ENCODE measurements around the gene CEP104.

Gene CEP104

DNA sequence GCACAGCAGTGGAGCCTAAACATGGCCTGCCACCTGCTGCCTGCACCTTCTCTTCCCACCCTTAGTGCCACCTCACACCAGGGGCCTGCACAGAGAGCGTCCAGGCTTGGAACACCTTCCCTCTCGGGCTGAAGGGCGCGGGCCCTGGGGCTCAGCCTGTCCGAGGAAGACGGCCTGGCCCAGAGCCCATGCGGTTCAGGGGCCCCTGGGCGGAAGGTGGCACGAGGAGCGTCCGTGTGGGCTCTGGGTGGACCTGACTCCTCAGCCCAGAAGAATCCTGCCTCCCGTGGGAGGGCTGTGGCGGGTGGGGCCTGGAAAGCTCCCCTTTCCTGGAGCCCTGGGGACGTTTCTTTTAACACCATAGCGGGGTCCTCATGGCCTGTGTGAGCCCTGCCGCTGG, 19.7 kb upstream of the CEP104 start:
- no peak overlapping the region for H3K4me3 ChIP-seq (ENCODE audit: low read depth, low read length)
- no peak for DNase-seq (ENCODE audit: low read depth)
- in situ Hi-C loops (cut with HindIII; ENCODE audit: low sequenced_read_pairs) = no loop called here
- TF ChIP-seq, protein P1, sequence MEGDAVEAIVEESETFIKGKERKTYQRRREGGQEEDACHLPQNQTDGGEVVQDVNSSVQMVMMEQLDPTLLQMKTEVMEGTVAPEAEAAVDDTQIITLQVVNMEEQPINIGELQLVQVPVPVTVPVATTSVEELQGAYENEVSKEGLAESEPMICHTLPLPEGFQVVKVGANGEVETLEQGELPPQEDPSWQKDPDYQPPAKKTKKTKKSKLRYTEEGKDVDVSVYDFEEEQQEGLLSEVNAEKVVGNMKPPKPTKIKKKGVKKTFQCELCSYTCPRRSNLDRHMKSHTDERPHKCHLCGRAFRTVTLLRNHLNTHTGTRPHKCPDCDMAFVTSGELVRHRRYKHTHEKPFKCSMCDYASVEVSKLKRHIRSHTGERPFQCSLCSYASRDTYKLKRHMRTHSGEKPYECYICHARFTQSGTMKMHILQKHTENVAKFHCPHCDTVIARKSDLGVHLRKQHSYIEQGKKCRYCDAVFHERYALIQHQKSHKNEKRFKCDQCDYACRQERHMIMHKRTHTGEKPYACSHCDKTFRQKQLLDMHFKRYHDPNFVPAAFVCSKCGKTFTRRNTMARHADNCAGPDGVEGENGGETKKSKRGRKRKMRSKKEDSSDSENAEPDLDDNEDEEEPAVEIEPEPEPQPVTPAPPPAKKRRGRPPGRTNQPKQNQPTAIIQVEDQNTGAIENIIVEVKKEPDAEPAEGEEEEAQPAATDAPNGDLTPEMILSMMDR (IDR thresholded peaks at IDR 0.05; ENCODE audit: low read depth, low read length, missing control alignments) = no peak

DNA sequence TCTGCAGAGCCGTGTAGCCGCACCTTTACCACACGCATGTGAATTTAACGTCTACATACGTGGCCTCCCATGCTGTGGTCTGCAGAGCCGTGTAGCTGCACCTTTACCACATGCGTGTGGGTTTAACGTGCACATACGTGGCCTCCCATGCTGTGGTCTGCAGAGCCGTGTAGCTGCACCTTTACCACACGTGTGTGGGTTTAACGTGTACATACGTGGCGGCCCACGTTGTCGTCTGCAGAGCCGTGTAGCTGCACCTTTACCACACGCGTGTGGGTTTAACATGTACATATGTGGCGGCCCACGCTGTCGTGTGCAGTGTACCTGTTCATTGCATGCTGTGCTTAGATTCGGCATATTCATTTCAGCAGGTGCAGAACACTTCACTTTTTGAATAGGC, 17.7 kb upstream of the CEP104 start:
- no peak overlapping the region for H3K4me3 ChIP-seq (ENCODE audit: low read depth, low read length)
- DNase-seq (ENCODE audit: low read depth) = no peak
- in situ Hi-C loops (cut with HindIII; ENCODE audit: low sequenced_read_pairs) = no loop called here
- TF ChIP-seq, protein P1 (IDR thresholded peaks at IDR 0.05; ENCODE audit: low read depth, low read length, missing control alignments) = no peak

DNA sequence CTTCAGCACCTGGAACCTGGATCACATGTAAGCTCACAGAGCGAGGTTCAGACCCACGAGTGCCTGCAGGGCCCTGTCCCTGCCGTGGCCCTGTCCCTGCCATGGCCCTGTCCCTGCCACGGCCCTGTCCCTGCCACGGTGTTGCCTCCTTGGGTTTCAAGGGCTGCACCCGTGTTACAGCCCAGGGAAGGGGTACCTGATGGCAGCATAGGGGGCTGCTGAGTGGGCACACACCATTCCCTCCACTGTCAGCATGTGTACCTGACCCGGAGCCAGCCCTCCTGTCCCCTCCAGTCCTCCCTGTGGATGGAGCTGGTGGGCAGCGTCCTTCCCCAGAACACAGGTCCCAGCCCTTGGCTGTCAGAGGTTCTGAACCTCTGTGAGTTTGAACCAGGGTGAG, 15.5 kb upstream of the CEP104 start:
- in situ Hi-C loops (cut with HindIII; ENCODE audit: low sequenced_read_pairs) = no loop called here
- no peak overlapping the region for H3K4me3 ChIP-seq (ENCODE audit: low read depth, low read length)
- no peak for DNase-seq (ENCODE audit: low read depth)
- TF ChIP-seq, protein P1 (IDR thresholded peaks at IDR 0.05; ENCODE audit: low read depth, low read length, missing control alignments) = no peak

DNA sequence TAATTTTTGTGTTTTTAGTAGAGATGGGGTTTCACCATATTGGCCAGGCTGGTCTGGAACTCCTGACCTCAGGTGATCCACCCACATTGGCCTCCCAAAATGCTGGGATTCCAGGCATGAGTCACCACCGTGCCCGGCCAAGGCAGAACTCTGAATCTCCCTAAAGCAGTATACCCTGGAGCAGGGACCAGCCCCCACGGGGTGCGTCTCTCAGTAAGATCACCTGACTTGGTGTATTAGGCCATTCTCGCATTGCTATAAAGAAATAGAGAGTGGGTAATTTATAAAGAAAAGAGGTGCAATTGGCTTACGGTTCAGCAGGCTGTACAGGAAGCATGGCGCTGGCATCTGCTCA, 14.4 kb upstream of the CEP104 start:
- in situ Hi-C loops (cut with HindIII; ENCODE audit: low sequenced_read_pairs) = no loop called here
- TF ChIP-seq, protein P1 (IDR thresholded peaks at IDR 0.05; ENCODE audit: low read depth, low read length, missing control alignments) = no peak
- DNase-seq (ENCODE audit: low read depth) = no peak
- H3K4me3 ChIP-seq (ENCODE audit: low read depth, low read length) = no peak overlapping the region

DNA sequence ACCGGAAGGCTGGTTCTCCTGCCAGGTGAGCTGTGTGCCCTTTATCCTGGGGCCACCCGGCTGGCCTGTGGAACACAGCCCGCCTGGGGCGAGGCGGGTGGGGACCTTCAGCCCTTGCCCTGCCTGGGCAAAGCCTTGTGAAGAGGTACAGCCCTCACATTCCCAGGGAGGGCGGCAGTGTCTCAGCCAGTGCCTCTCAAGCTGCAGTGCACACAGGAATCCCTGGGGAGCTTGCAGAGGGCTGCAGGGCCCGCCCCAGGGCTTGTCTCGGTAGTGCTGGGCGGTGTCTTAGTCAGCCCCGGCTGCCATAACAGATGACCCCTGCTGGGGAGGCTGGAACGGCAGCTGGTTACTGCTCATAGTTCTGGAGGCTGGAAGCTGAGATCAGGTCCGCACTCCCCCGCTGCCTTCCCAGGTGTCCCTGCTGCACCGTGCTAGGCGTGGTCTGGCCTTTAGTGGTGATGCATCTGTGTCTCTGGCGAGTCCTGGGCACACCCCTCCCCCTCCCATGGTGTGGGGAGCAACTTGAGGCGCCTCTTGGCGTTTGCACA, 12.8 kb upstream of the CEP104 start:
- TF ChIP-seq, protein P1 (IDR thresholded peaks at IDR 0.05; ENCODE audit: low read depth, low read length, missing control alignments) = no peak
- no peak overlapping the region for H3K4me3 ChIP-seq (ENCODE audit: low read depth, low read length)
- DNase-seq (ENCODE audit: low read depth) = no peak
- in situ Hi-C loops (cut with HindIII; ENCODE audit: low sequenced_read_pairs) = no loop called here

DNA sequence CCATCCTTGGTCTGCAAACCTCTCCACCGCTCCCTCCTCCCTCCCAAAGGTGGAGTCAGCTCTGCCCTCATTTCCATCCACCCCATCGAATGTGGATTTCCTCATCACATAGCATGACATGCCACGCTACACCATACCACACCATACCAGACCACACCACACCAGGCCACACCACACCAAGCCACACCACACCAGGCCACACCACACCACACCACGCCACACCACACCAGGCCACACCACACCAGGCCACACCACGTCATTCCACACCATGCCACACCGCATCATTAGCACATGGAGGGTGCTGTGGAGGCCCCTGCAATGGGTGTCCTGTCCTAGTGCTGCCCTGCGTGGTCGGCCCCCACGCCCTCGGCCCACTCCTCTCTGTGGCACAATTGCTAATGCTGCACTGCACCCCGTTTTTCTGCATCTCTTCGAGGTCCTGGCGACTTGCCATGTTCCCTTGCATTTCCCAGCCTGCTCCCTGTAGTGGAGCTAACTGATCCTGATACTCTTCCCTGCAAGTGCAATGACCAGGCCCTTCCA, 11.5 kb upstream of the CEP104 start:
- no peak overlapping the region for H3K4me3 ChIP-seq (ENCODE audit: low read depth, low read length)
- TF ChIP-seq, protein P1 (IDR thresholded peaks at IDR 0.05; ENCODE audit: low read depth, low read length, missing control alignments) = no peak
- in situ Hi-C loops (cut with HindIII; ENCODE audit: low sequenced_read_pairs) = no loop called here
- DNase-seq (ENCODE audit: low read depth) = no peak

Measured in astrocyte of the cerebellum (primary cell).